ENCODE measurements around the gene SPATA2L.
"Not testable (repeated sequence)": the region's sequence is repeated elsewhere in the genome, so short reads cannot be mapped to it uniquely, and the experiment has no call there.

Gene SPATA2L

GRCh38 chr16:89700649-89701424 is 668 bp downstream of the SPATA2L start:
- peaks cover 33% of the 10 kb centered on the region for H3K4me1 ChIP-seq (ENCODE audit: low read depth, poor library complexity, severe bottlenecking)
- H3K36me3 ChIP-seq (ENCODE audit: insufficient read depth): no peaks in the 10 kb centered on the region
- no peak overlapping the region for H3K4me3 ChIP-seq (IDR thresholded peaks at IDR 0.05; ENCODE audit: insufficient read depth, low read depth, low read length)
- no peaks in the 10 kb centered on the region for H3K27me3 ChIP-seq (ENCODE audit: insufficient read depth, low read depth)
- peak overlapping the region; percentile 56 for H2AFZ ChIP-seq (ENCODE audit: low read depth)
- TF ChIP-seq CTCF (conservative IDR thresholded peaks at IDR 0.05; ENCODE audit: low read depth, low read length): 0 out of 2 replicates have a peak, but pooled peaks have one; percentile 19
- peak overlapping the region; percentile 64 for H3K9ac ChIP-seq
- H4K20me1 ChIP-seq (ENCODE audit: insufficient read depth): no peaks in the 10 kb centered on the region
- H3K27ac ChIP-seq: peak overlapping the region; percentile 68
- no peaks in the 10 kb centered on the region for H3K79me2 ChIP-seq (ENCODE audit: insufficient read depth, low read depth)
- peak overlapping the region; percentile 85 for H3K4me2 ChIP-seq

GRCh38 chr16:89700100-89700648 is 1.3 kb downstream of the SPATA2L start:
- no peak overlapping the region for H3K4me3 ChIP-seq (IDR thresholded peaks at IDR 0.05; ENCODE audit: insufficient read depth, low read depth, low read length)
- peak overlapping the region; percentile 68 for H3K27ac ChIP-seq
- H3K27me3 ChIP-seq (ENCODE audit: insufficient read depth, low read depth): no peaks in the 10 kb centered on the region
- H3K4me2 ChIP-seq: peak overlapping the region; percentile 85
- no peaks in the 10 kb centered on the region for H3K79me2 ChIP-seq (ENCODE audit: insufficient read depth, low read depth)
- peaks cover 31% of the 10 kb centered on the region for H3K4me1 ChIP-seq (ENCODE audit: low read depth, poor library complexity, severe bottlenecking)
- peak overlapping the region; percentile 64 for H3K9ac ChIP-seq
- H3K36me3 ChIP-seq (ENCODE audit: insufficient read depth): no peaks in the 10 kb centered on the region
- peak overlapping the region; percentile 56 for H2AFZ ChIP-seq (ENCODE audit: low read depth)
- H4K20me1 ChIP-seq (ENCODE audit: insufficient read depth): no peaks in the 10 kb centered on the region
- TF ChIP-seq CTCF (conservative IDR thresholded peaks at IDR 0.05; ENCODE audit: low read depth, low read length): peak; percentile 65

GRCh38 chr16:89699629-89700099 is 1.8 kb downstream of the SPATA2L start:
- H3K4me3 ChIP-seq (IDR thresholded peaks at IDR 0.05; ENCODE audit: insufficient read depth, low read depth, low read length); H3K27ac ChIP-seq; H3K27me3 ChIP-seq (ENCODE audit: insufficient read depth, low read depth); H3K9ac ChIP-seq; H3K36me3 ChIP-seq (ENCODE audit: insufficient read depth); H4K20me1 ChIP-seq (ENCODE audit: insufficient read depth); H3K79me2 ChIP-seq (ENCODE audit: insufficient read depth, low read depth): not testable (repeated sequence)
- Histone ChIP-seq H3K4me1 (ENCODE audit: low read depth, poor library complexity, severe bottlenecking) (peaks cover 31% of the 10 kb centered on the region), H2AFZ (ENCODE audit: low read depth) (peak overlapping the region; percentile 36; the same call in 1 of the 2 replicates), H3K4me2 (peak overlapping the region; percentile 85; the same call in 1 of the 2 replicates)

- H3K9ac ChIP-seq; H2AFZ ChIP-seq (ENCODE audit: low read depth); H3K4me2 ChIP-seq; H3K79me2 ChIP-seq (ENCODE audit: insufficient read depth, low read depth); H3K4me3 ChIP-seq (IDR thresholded peaks at IDR 0.05; ENCODE audit: insufficient read depth, low read depth, low read length); H4K20me1 ChIP-seq (ENCODE audit: insufficient read depth); H3K36me3 ChIP-seq (ENCODE audit: insufficient read depth); H3K27me3 ChIP-seq (ENCODE audit: insufficient read depth, low read depth); H3K27ac ChIP-seq: not testable (repeated sequence)
- peaks cover 31% of the 10 kb centered on the region for H3K4me1 ChIP-seq (ENCODE audit: low read depth, poor library complexity, severe bottlenecking)
These were observed 2.8 kb downstream of the SPATA2L start for GRCh38 chr16:89698717-89699116.

GRCh38 chr16:89697616-89698331 is 3.7 kb downstream of the SPATA2L start:
- H3K9ac ChIP-seq: no peak overlapping the region
- H3K36me3 ChIP-seq (ENCODE audit: insufficient read depth): no peaks in the 10 kb centered on the region
- no peak overlapping the region for H3K27ac ChIP-seq

More at GRCh38 chr16:89697616-89698331, 3.7 kb downstream of the SPATA2L start:
- no peak for TF ChIP-seq CTCF (conservative IDR thresholded peaks at IDR 0.05; ENCODE audit: low read depth, low read length)
- H3K4me3 ChIP-seq (IDR thresholded peaks at IDR 0.05; ENCODE audit: insufficient read depth, low read depth, low read length): no peak overlapping the region
- H3K27me3 ChIP-seq (ENCODE audit: insufficient read depth, low read depth): no peaks in the 10 kb centered on the region
- H3K4me2 ChIP-seq: no peak overlapping the region
- no peaks in the 10 kb centered on the region for H4K20me1 ChIP-seq (ENCODE audit: insufficient read depth)
- no peak overlapping the region for H2AFZ ChIP-seq (ENCODE audit: low read depth)
- no peaks in the 10 kb centered on the region for H3K79me2 ChIP-seq (ENCODE audit: insufficient read depth, low read depth)
- H3K4me1 ChIP-seq (ENCODE audit: low read depth, poor library complexity, severe bottlenecking): peaks cover 31% of the 10 kb centered on the region

Data from KMS-11 (cell line).